A549 treated with Mapracorat at 1 μM for 4 hours (cell line): ENCODE measurements around the gene SLC35B1. TPM values are rescaled to one million over a fixed set of nuclear protein-coding genes. Genes with fewer than 3 reads are reported as not detected.

Source experiments
- total RNA-seq: library from RNA; stranded (reverse); fragments of 200-300 nt; extraction: Qiagen RNA extraction; gene quantifications from 5 replicates; pipeline ENCODE4 v1.2.3, GENCODE V29; 2022

The SLC35B1 gene, protein sequence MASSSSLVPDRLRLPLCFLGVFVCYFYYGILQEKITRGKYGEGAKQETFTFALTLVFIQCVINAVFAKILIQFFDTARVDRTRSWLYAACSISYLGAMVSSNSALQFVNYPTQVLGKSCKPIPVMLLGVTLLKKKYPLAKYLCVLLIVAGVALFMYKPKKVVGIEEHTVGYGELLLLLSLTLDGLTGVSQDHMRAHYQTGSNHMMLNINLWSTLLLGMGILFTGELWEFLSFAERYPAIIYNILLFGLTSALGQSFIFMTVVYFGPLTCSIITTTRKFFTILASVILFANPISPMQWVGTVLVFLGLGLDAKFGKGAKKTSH
- 86.6 to 99.9 TPM (median 92.7 TPM) in 5 replicates for total RNA-seq

DNA sequence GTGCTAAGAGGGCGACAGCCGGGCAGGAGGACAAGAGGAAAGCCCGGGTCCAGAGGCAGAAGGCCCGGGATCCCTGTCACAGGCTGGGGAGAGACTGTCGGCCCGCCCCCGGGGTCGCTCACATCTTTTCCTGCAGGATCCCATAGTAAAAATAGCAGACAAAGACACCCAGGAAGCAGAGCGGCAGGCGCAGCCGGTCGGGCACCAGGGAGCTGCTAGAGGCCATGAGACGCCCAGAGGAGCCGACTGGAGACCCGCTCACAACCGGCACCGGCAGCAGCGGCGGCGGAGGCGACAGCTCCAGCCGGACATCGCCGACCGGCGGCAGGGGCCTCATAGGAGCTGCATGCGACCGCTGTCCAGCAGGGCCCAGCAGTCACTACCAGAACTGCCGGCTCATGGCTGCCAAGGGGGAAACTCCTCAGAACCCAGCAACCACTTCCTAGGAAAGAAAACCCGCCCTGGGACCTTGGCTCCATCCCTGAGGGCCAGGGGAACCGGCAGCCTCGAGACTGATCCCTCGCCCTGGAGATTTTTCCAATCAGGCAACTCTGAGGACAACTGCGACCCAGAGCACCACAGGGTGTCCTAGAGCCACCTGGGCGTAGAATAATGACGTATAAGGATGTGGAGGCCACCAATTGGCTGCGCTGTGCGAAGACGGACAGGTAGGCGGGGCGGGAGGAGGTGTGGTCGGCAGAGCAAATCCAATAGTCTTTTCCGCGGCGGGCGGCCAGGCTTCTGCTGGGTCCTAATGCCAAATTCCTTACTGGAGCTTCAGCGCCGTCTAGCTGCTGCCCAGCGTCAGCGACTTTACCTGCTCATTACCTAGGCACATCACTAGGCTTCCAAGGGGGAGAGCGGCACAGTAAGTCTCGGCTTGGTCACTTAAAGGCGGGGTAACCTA is at the start of gene SLC35B1:
Gene SLC35B1 (minus strand): TSS at position 357 of the 907 bp plus-strand sequence. CDS start 131 bp downstream, at position 226.

DNA sequence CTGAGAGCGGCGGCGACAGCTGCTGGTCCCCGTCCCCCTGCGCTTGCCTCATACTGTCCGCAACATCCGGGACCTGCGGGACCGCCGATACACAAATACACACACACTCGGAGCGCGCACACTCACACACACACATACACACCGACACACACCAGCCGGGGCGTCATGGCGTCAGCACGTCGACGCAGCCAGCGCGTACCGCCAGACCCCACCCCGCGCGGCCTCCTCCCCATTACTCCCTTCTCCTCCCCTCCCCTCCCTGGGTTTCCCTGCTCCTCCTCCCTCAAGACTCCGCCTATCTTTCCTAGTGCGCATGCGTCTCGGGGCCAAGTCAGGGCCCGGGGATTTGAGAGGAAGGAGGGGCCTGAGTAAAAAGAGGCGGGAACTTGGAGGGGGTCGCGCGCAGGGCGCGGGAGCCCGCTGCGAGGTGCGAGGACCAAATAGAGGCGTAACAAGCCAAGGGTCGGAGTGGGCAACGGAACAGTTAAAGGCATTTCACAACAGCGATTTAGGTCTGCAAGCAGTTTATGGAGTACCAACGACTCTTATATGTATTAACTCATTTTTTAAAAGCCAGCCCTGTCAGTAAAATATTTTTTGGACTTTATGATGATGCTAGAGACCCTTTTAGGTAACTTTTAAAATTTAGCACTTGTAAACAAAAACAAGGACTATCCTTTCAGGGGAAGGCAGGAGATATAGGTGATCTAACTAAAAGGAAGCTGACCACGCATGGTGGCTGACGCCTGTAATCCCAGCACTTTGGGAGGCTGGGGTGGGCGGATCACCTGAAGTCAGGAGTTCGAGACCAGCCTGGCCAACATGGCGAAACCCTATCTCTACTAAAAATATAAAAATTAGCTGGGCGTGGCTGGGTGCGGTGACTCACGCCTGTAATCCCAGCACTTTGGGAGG is 29.6 kb downstream of the SLC35B1 start, which contains the start of gene SPOP:
Gene SPOP (minus strand): TSS at position 165 of the 915 bp plus-strand sequence. CDS start 55,287 bp downstream, outside the sequence.

Other genes with a start within 250 kb of the SLC35B1 start
- 0.63 to 0.97 TPM (median 0.81 TPM) in 5 replicates for gene NGFR, start 212.7 kb downstream of the SLC35B1 start, total RNA-seq
- 0.85 to 1.1 TPM (median 0.90 TPM) in 5 replicates for gene NXPH3, start 132.1 kb downstream of the SLC35B1 start, total RNA-seq
- 35.8 to 42.1 TPM (median 40.3 TPM) in 5 replicates for gene SPOP, start 29.9 kb downstream of the SLC35B1 start, total RNA-seq
- gene FAM117A, start 56.2 kb upstream of the SLC35B1 start, total RNA-seq: 1.00 to 2.0 TPM (median 1.3 TPM) in 5 replicates
- gene KAT7, start 80.7 kb upstream of the SLC35B1 start, total RNA-seq: 26.5 to 29.3 TPM (median 27.9 TPM) in 5 replicates
- not detected in 5 replicates for gene TAC4, start 140.1 kb upstream of the SLC35B1 start, total RNA-seq